Erythroblast (primary cell): Measurements from ENCODE around the gene TK2.

ENCODE experiments used
- GATA1 ChIP-seq: IDR thresholded peaks from 2 replicates; pipeline ENCODE4 v1.6.1; 2011; ENCODE audit warnings: low read depth, mild to moderate bottlenecking, control low read depth, low read length, moderate library complexity
- POLR2A ChIP-seq: IDR thresholded peaks from 2 replicates; pipeline ENCODE4 v1.6.1; 2011; ENCODE audit warnings: mild to moderate bottlenecking, low read length

DNA sequence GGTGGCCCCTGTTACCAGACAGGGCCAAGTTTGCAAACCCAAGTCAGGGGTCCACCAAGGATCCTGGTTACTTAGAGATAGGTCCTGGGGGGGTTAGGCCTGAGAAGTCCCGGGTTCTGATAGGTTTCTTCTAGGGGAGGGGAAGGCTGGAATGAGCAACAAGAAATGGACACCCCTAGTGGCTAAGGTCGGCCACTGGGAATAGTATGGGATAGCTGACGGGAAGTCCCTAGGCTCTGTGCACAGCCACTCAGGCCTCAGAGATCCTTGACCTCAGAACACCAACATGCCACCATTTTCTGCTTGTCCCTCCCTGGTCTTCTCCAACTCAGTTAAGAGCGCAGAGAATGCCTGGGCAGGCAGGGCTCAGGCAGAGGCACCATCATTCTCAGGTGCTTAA is 13.4 kb downstream of the TK2 start:
- TF ChIP-seq POLR2A (no peak), GATA1 (no peak)
